Measurements from ENCODE around the gene PPDPF. TPM values are rescaled to one million over a fixed set of nuclear protein-coding genes. Genes with fewer than 3 reads are reported as not detected.

The PPDPF gene
- total and polyA plus RNA-seq, 2 donors (not counting 3 experiments of a cell fraction or from before 2014, with no cell fraction given): 52.2 to 219 TPM

DNA sequence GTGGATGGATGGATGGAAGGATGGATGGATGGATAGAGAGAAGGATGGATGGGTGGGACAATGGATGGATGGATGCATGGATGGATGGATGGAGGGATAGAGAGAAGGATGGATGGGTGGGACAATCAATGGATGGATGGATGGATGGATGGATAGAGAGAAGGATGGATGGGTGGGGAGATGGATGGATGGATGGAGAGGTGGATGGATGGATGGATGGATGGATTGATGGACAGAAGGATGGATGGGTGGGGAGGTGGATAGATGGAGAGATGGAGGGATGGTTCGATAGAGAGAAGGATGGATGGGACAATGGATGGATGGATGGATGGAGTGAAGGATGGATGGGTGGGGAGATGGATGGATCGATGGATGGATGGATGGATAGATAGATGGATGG lies 28.0 kb upstream of the PPDPF start:
- intact Hi-C loops (cut with micrococcal nuclease): no loop called here
- H3K79me2 ChIP-seq (ENCODE audit: control insufficient read depth, insufficient read depth, low read length): no peaks in the 10 kb centered on the region
- FAIRE-seq (no peak), DNase-seq (ENCODE audit: low read depth, low spot score) (no peak)
- no peak overlapping the region for H3K9ac ChIP-seq (replicated peaks; ENCODE audit: extremely low read depth, insufficient read depth, low read length)
- H3K36me3 ChIP-seq (ENCODE audit: control insufficient read depth in 2 of 2, extremely low read depth in 1 of 2, insufficient read depth in 2 of 2, low read length in 2 of 2): no peaks in the 10 kb centered on the region
- no peaks in the 10 kb centered on the region for H4K20me1 ChIP-seq (replicated peaks; ENCODE audit: control insufficient read depth, extremely low read depth, insufficient read depth, low read length)
- H3K9me3 ChIP-seq (replicated peaks; ENCODE audit: control insufficient read depth, insufficient read depth, low read length): no peaks in the 10 kb centered on the region
- H3K4me1 ChIP-seq (ENCODE audit: control insufficient read depth, extremely low read depth, insufficient read depth, low read length): no peaks in the 10 kb centered on the region
- H2AFZ ChIP-seq (ENCODE audit: low read depth, low read length): no peak overlapping the region
- no peaks in the 10 kb centered on the region for H3K27me3 ChIP-seq (ENCODE audit: control insufficient read depth in 2 of 2, insufficient read depth in 2 of 2, low read length in 2 of 2)
- TF ChIP-seq POLR2A (IDR thresholded peaks at IDR 0.05; ENCODE audit: low read depth, low read length) (no peak), GATA2 (IDR thresholded peaks at IDR 0.05; ENCODE audit: insufficient read depth, insufficient read length, low read depth, low read length) (no peak), EZH2 (IDR thresholded peaks at IDR 0.05; ENCODE audit: borderline replicate concordance, low read depth, low read length, severe bottlenecking) (no peak), FOS (IDR thresholded peaks at IDR 0.05; ENCODE audit: borderline replicate concordance, insufficient read depth, low read length) (no peak), JUN (IDR thresholded peaks at IDR 0.05; ENCODE audit: borderline replicate concordance, insufficient read depth, insufficient read length, low read depth) (no peak), MYC (IDR thresholded peaks at IDR 0.05; ENCODE audit: low read depth, low read length) (no peak), POLR2AphosphoS5 (IDR thresholded peaks at IDR 0.05; ENCODE audit: insufficient read depth, low read depth, low read length) (no peak)
- TF ChIP-seq, protein P1, sequence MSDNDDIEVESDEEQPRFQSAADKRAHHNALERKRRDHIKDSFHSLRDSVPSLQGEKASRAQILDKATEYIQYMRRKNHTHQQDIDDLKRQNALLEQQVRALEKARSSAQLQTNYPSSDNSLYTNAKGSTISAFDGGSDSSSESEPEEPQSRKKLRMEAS (IDR thresholded peaks at IDR 0.05; ENCODE audit: insufficient read depth, insufficient read length): no peak
- TF ChIP-seq, protein P2, sequence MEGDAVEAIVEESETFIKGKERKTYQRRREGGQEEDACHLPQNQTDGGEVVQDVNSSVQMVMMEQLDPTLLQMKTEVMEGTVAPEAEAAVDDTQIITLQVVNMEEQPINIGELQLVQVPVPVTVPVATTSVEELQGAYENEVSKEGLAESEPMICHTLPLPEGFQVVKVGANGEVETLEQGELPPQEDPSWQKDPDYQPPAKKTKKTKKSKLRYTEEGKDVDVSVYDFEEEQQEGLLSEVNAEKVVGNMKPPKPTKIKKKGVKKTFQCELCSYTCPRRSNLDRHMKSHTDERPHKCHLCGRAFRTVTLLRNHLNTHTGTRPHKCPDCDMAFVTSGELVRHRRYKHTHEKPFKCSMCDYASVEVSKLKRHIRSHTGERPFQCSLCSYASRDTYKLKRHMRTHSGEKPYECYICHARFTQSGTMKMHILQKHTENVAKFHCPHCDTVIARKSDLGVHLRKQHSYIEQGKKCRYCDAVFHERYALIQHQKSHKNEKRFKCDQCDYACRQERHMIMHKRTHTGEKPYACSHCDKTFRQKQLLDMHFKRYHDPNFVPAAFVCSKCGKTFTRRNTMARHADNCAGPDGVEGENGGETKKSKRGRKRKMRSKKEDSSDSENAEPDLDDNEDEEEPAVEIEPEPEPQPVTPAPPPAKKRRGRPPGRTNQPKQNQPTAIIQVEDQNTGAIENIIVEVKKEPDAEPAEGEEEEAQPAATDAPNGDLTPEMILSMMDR (IDR thresholded peaks at IDR 0.05; ENCODE audit: extremely low read depth in 1 of 2, insufficient read depth in 1 of 2, low read depth in 1 of 2, low read length in 2 of 2): no peak
- no TSS peak for BruUV-seq (replicated peaks)
- no peak overlapping the region for H3K27ac ChIP-seq (ENCODE audit: insufficient read depth, low read depth, low read length)
- POLR2A ChIA-PET: no interaction called here
- no peak overlapping the region for H3K4me3 ChIP-seq (replicated peaks in 1 of 3; ENCODE audit: insufficient read depth in 1 of 3, low read depth in 1 of 3, low read length in 3 of 3)
- dilution Hi-C loops (cut with MboI; ENCODE audit: extremely low pct_ligation_motif_present, low sequenced_read_pairs): no loop called here
- CTCF ChIA-PET: no interaction called here
- H3K9me1 ChIP-seq (replicated peaks; ENCODE audit: control insufficient read depth, extremely low read depth, insufficient read depth, low read length): no peaks in the 10 kb centered on the region
- H3K4me2 ChIP-seq (ENCODE audit: insufficient read depth, low read length): no peak overlapping the region
